HCT116 (cell line): ENCODE measurements around the gene ARHGAP35. TPM values are rescaled to one million over a fixed set of nuclear protein-coding genes. Genes with fewer than 3 reads are reported as not detected.
"Not testable (repeated sequence)": the region's sequence is repeated elsewhere in the genome, so short reads cannot be mapped to it uniquely, and the experiment has no call there.

Experiments
- ATAC-seq: fragments of 200-7000 bp; cut with Tn5 transposase; 2 replicates; pipeline ENCODE4 v1.9.1; 2020; ENCODE audit warnings: mild to moderate bottlenecking, moderate library complexity
- BruUV-seq: library from RNA; stranded (reverse); fragments of 400-500 nt; replicated peaks from 2 replicates; lab custom pipeline; 2021; lab: Mats Ljungman, UMichigan
- CTCF ChIA-PET: fragments of 300-600 bp; sonication (Branson Sonifier 250); formaldehyde crosslinking; loops from one replicate; lab custom pipeline; 2021; ENCODE audit warnings: antibody characterized with exemption; lab: Charles Lee
- POLR2A ChIA-PET: fragments of 300-600, 350-600 bp; sonication (Branson Sonifier 250); formaldehyde crosslinking; loops from one replicate; lab custom pipeline; 2021; ENCODE audit warnings: antibody characterized with exemption; lab: Charles Lee
- RAD21 ChIA-PET, 2 experiments: fragments of 300-600 bp; sonication (Branson Sonifier 250); formaldehyde crosslinking; loops; one replicate each; lab custom pipeline; 2023; ENCODE audit warnings: low total read pairs in 2 of 2; ENCODE audit not compliant: uncharacterized antibody in 2 of 2, unreplicated experiment in 2 of 2, low non-redundant PET in 1 of 2; lab: Charles Lee
- DNase-seq: peaks from one replicate; pipeline ENCODE4 v3.0.0-alpha.2; 2010; ENCODE audit warnings: low read depth, low spot score
- H2AFZ ChIP-seq: fragments of 200-600 bp; shearing (Covaris generic), sonication (generic); 2 replicates; pipeline ENCODE4 v1.6.1; 2017; ENCODE audit warnings: low read depth, mixed run types, mixed read lengths, antibody characterized with exemption, low read length; ENCODE audit not compliant: poor library complexity, severe bottlenecking
- H3K27ac ChIP-seq: 2 replicates; pipeline ENCODE4 v1.5.1; 2012; ENCODE audit warnings: low read depth, low read length
- H3K27me3 ChIP-seq: fragments of 200-600 bp; sonication (generic); 2 replicates; pipeline ENCODE4 v1.6.1; 2016; ENCODE audit warnings: mixed run types, low read length, mixed read lengths; ENCODE audit not compliant: insufficient read depth
- H3K36me3 ChIP-seq, 2 experiments: fragments of 200-500 bp in 1 of 2; fragments of 200-600 bp in 1 of 2; sonication (Bioruptor generic) in 1 of 2; sonication (generic) in 1 of 2; 2 replicates each; pipeline versions ENCODE4 v1.5.1 to v1.6.1; 2014 to 2016; ENCODE audit warnings: low read length in 2 of 2, inconsistent platforms in 1 of 2, mixed read lengths in 1 of 2, mixed run types in 1 of 2; ENCODE audit not compliant: insufficient read depth in 2 of 2, control insufficient read depth in 1 of 2
- H3K4me1 ChIP-seq, 2 experiments: fragments of 200-600 bp in 1 of 2; sonication (generic) in 1 of 2; 2 replicates each; pipeline versions ENCODE4 v1.5.1 to v1.6.1; 2012 to 2017; ENCODE audit warnings: low read length in 2 of 2, inconsistent platforms in 1 of 2, mild to moderate bottlenecking in 1 of 2, mixed read lengths in 1 of 2, mixed run types in 1 of 2, moderate library complexity in 1 of 2; ENCODE audit not compliant: insufficient read depth in 2 of 2, control insufficient read depth in 1 of 2
- H3K4me2 ChIP-seq: fragments of 200-600 bp; sonication (generic); 2 replicates; pipeline ENCODE4 v1.6.1; 2017; ENCODE audit warnings: mixed run types, low read length, mixed read lengths
- H3K4me3 ChIP-seq, 2 experiments: fragments of 200-600 bp in 1 of 2; sonication (generic) in 1 of 2; replicated peaks in 1 of 2; 2 replicates each; pipeline ENCODE4 v1.5.1; 2011 to 2016; ENCODE audit warnings: low read length in 2 of 2, control low read depth in 1 of 2, low read depth in 1 of 2, mild to moderate bottlenecking in 1 of 2, mixed read lengths in 1 of 2, mixed run types in 1 of 2
- H3K79me2 ChIP-seq: fragments of 200-600 bp; sonication (generic); 2 replicates; pipeline ENCODE4 v1.6.1; 2017; ENCODE audit warnings: mild to moderate bottlenecking, mixed run types, low read length, moderate library complexity, mixed read lengths; ENCODE audit not compliant: insufficient read depth
- H3K9ac ChIP-seq: fragments of 200-600 bp; sonication (generic); 2 replicates; pipeline ENCODE4 v1.6.1; 2016; ENCODE audit warnings: low read length, mixed read lengths
- H3K9me2 ChIP-seq: fragments of 200-600 bp; sonication (generic), shearing (Covaris generic); 2 replicates; pipeline ENCODE4 v1.6.1; 2017; ENCODE audit warnings: mixed run types, mild to moderate bottlenecking, moderate library complexity; ENCODE audit not compliant: insufficient read depth
- H3K9me3 ChIP-seq, 2 experiments: fragments of 200-500 bp in 1 of 2; fragments of 200-600 bp in 1 of 2; sonication (Bioruptor generic) in 1 of 2; sonication (generic) in 1 of 2; 2 replicates each; pipeline ENCODE4 v1.6.1; 2014 to 2017; ENCODE audit warnings: low read length in 2 of 2, mixed read lengths in 2 of 2, inconsistent platforms in 1 of 2, low read depth in 1 of 2, mild to moderate bottlenecking in 1 of 2, mixed run types in 1 of 2, moderate library complexity in 1 of 2; ENCODE audit not compliant: control insufficient read depth in 1 of 2, insufficient read depth in 1 of 2
- H4K20me1 ChIP-seq: fragments of 200-600 bp; sonication (generic), shearing (Covaris generic); 2 replicates; pipeline ENCODE4 v1.6.1; 2017; ENCODE audit warnings: mixed run types, mild to moderate bottlenecking, moderate library complexity; ENCODE audit not compliant: insufficient read depth
- ATF3 ChIP-seq: IDR thresholded peaks from 2 replicates; pipeline ENCODE4 v1.6.1; 2012
- CBX3 ChIP-seq: IDR thresholded peaks from 2 replicates; pipeline ENCODE4 v1.6.1; 2012; ENCODE audit warnings: low read depth
- CEBPB ChIP-seq: IDR thresholded peaks from 2 replicates; pipeline ENCODE4 v1.6.1; 2012; ENCODE audit warnings: low read depth
- EGR1 ChIP-seq: IDR thresholded peaks from 2 replicates; pipeline ENCODE4 v1.6.1; 2012; ENCODE audit warnings: low read depth
- ELF1 ChIP-seq: IDR thresholded peaks from 2 replicates; pipeline ENCODE4 v1.6.1; 2012; ENCODE audit warnings: low read depth, borderline replicate concordance
- EZH2 ChIP-seq: fragments of 200-600 bp; sonication (generic); IDR thresholded peaks from 2 replicates; pipeline ENCODE4 v1.6.1; 2017; ENCODE audit warnings: antibody characterized with exemption, mixed run types
- EZH2phosphoT487 ChIP-seq: fragments of 200-600 bp; IDR thresholded peaks from 2 replicates; pipeline ENCODE4 v1.6.1; 2018; ENCODE audit warnings: antibody characterized with exemption, borderline replicate concordance
- JUND ChIP-seq: IDR thresholded peaks from 2 replicates; pipeline ENCODE4 v1.6.1; 2012
- SP1 ChIP-seq: IDR thresholded peaks from 2 replicates; pipeline ENCODE4 v1.6.1; 2012; ENCODE audit warnings: low read depth
- SRF ChIP-seq: IDR thresholded peaks from 2 replicates; pipeline ENCODE4 v1.6.1; 2012; ENCODE audit warnings: low read depth
- YY1 ChIP-seq: IDR thresholded peaks from 2 replicates; pipeline ENCODE4 v1.6.1; 2011; ENCODE audit warnings: low read length, low read depth, moderate library complexity, mild to moderate bottlenecking; ENCODE audit not compliant: insufficient replicate concordance; ENCODE audit errors: extremely low read depth
- ZFX ChIP-seq: fragments of 450-650 bp; IDR thresholded peaks from 2 replicates; pipeline ENCODE4 v1.6.1; 2017
- intact Hi-C: fragments of 100-400 bp; cut with micrococcal nuclease; formaldehyde crosslinking; loops from 2 replicates; pipeline ENCODE4 v1.10.0; 2022
- total RNA-seq: library from RNA; stranded (reverse); gene quantifications from one replicate; pipeline ENCODE4 v1.2.1, GENCODE V29; 2021; ENCODE audit not compliant: unreplicated experiment

Gene ARHGAP35
- total RNA-seq, 1 experiment from 2014 or later: 47.6 TPM

GRCh38 chr19:46821512-46822409 lies 39.0 kb upstream of the ARHGAP35 start:
- H2AFZ ChIP-seq: no peak overlapping the region
- no peak for ATAC-seq
- H3K9me3 ChIP-seq: no peaks in the 10 kb centered on the region
- CTCF ChIA-PET: interaction anchor here (1.0 to 1.1 kb wide), 2 partner anchors 11 to 19 kb away, joined by 4 read pairs; no protein-coding TSS in a partner anchor
- no peaks in the 10 kb centered on the region for H3K79me2 ChIP-seq
- TF ChIP-seq CEBPB (no peak), YY1 (no peak), EZH2 (no peak), EGR1 (no peak), JUND (no peak), SP1 (no peak), ZFX (no peak), CBX3 (no peak), ELF1 (no peak), SRF (no peak), EZH2phosphoT487 (no peak), ATF3 (no peak)
- no TSS peak for BruUV-seq
- RAD21 ChIA-PET: no interaction called here
- no peak overlapping the region for H3K9ac ChIP-seq
- intact Hi-C loops: no loop called here
- no peaks in the 10 kb centered on the region for H3K36me3 ChIP-seq
- H3K9me2 ChIP-seq: no peaks in the 10 kb centered on the region
- no peaks in the 10 kb centered on the region for H4K20me1 ChIP-seq
- no peak overlapping the region for H3K27ac ChIP-seq
- no peak overlapping the region for H3K4me2 ChIP-seq
- DNase-seq: no peak
- POLR2A ChIA-PET: interaction anchor here (1.4 kb wide), 1 partner anchor 33 kb away, joined by 3 read pairs; the partner anchor contains the start of gene SLC1A5
- H3K27me3 ChIP-seq: no peaks in the 10 kb centered on the region
- H3K4me3 ChIP-seq: no peak overlapping the region
- peaks cover 19 to 27% of the 10 kb centered on the region in 2 experiments for H3K4me1 ChIP-seq

GRCh38 chr19:46822410-46822787 lies 38.4 kb upstream of the ARHGAP35 start:
- H3K4me2 ChIP-seq, intact Hi-C loops, RAD21 ChIA-PET, BruUV-seq, H3K9ac ChIP-seq, H3K4me3 ChIP-seq, CTCF ChIA-PET, H3K9me3 ChIP-seq, ATAC-seq, H3K27ac ChIP-seq, H2AFZ ChIP-seq, DNase-seq, H3K9me2 ChIP-seq, H3K79me2 ChIP-seq, H3K27me3 ChIP-seq, H3K36me3 ChIP-seq, H4K20me1 ChIP-seq: not testable (repeated sequence)
- peaks cover 22 to 27% of the 10 kb centered on the region in 2 experiments for H3K4me1 ChIP-seq
- POLR2A ChIA-PET: interaction anchor here (0.7 kb wide), 1 partner anchor 85 kb away, joined by 3 read pairs; no protein-coding TSS in a partner anchor
